Fibroblast of villous mesenchyme (primary cell): Measurements from ENCODE around the gene C9. TPM values are rescaled to one million over a fixed set of nuclear protein-coding genes. Genes with fewer than 3 reads are reported as not detected.

Source experiments
- DNase-seq: peaks from one replicate; pipeline ENCODE4 v3.0.0-alpha.2; 2010; ENCODE audit warnings: low read depth
- H3K4me3 ChIP-seq: 2 replicates; pipeline ENCODE4 v1.5.1; 2011; ENCODE audit warnings: low read depth, mild to moderate bottlenecking, low read length
- total RNA-seq: library from RNA; depleted of rRNA; stranded (reverse); fragments of >200 nt; gene quantifications from 2 replicates; pipeline ENCODE4 v1.2.3, GENCODE V29; 2012
- TF ChIP-seq, protein P1 (sequence below): IDR thresholded peaks from 2 replicates; pipeline ENCODE4 v1.5.1; 2012; ENCODE audit warnings: low read depth, mild to moderate bottlenecking, low read length; ENCODE audit not compliant: insufficient read depth

The C9 gene
- total RNA-seq, 1 donor, result not detected

DNA sequence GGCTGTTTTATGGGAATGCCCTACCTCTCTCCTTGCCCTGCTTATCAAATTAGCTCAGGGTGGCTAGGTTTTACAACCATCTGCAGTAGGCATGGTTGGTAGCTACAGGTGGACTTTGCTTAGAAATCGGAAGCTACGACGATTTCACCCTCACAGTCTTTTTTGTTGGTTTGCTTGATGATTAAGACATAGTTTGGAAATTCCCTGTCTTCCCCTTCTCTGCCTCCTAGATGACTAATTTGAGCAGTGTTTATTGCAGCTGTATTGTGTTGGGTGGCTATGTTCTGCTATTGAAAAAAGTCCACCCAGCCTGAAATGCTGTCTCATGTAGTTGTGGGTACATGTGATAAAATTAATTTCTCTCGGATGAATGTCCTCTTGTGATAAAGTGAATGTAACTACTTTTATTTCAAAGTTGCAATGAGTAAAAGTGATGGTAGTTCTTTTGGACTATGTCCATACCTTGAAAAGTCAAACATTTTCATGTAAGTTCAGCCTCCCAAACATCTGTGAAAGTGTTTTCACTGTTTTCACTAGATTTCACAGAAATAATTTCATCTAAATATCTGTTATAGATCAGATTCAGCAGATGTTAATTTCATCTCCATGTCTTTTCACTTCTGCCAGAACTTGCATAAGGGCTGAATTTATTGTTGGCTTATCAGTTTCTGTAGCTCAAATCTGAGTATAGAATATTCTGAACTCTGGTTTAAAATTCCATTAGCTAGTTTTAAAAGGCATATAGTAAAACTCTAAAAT, 107.6 kb downstream of the C9 start:
- peak; percentile 72 for DNase-seq
- peak overlapping the region; percentile 21 for H3K4me3 ChIP-seq
- TF ChIP-seq, protein P1, sequence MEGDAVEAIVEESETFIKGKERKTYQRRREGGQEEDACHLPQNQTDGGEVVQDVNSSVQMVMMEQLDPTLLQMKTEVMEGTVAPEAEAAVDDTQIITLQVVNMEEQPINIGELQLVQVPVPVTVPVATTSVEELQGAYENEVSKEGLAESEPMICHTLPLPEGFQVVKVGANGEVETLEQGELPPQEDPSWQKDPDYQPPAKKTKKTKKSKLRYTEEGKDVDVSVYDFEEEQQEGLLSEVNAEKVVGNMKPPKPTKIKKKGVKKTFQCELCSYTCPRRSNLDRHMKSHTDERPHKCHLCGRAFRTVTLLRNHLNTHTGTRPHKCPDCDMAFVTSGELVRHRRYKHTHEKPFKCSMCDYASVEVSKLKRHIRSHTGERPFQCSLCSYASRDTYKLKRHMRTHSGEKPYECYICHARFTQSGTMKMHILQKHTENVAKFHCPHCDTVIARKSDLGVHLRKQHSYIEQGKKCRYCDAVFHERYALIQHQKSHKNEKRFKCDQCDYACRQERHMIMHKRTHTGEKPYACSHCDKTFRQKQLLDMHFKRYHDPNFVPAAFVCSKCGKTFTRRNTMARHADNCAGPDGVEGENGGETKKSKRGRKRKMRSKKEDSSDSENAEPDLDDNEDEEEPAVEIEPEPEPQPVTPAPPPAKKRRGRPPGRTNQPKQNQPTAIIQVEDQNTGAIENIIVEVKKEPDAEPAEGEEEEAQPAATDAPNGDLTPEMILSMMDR, result no peak

DNA sequence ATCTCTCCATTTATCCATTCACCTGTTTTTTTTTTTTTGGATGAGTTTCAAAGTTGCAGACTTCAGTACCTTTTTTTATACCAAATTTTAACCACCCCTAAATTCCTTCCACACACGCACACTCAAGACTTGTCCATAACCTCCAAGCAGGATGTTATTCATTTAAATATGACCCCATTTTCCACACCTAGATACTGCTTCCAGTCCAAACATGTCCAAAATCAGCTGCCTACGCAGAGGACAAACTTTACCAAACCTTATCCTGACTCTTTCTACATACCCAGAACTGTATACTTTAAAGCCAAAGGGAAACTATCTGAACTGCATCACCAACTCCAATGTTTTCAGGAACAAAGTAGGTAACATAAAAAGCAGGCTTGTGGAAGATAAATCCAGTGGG, 108.9 kb downstream of the C9 start:
- TF ChIP-seq, protein P1, result no peak
- no peak for DNase-seq
- no peak overlapping the region for H3K4me3 ChIP-seq

DNA sequence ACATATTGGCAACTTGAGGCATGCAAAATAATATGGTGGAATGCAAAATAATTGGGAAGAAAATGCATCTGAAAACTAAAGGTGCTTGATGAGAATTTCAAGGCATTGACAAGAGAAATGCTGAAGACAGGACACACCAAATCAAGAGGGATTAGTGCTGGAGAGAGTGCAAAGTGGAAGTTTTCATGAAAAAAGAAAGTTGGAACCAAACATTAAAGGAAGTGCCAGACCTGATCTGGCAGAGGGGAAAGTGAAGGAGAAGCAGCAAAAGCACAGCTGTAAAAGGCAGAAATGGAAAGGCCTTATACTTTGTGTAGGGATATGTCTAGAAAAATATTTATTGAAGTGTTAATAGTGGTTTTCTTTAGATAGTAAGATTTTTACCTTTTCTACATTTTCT, 109.6 kb downstream of the C9 start:
- H3K4me3 ChIP-seq, result no peak overlapping the region
- TF ChIP-seq, protein P1, result no peak
- no peak for DNase-seq

DNA sequence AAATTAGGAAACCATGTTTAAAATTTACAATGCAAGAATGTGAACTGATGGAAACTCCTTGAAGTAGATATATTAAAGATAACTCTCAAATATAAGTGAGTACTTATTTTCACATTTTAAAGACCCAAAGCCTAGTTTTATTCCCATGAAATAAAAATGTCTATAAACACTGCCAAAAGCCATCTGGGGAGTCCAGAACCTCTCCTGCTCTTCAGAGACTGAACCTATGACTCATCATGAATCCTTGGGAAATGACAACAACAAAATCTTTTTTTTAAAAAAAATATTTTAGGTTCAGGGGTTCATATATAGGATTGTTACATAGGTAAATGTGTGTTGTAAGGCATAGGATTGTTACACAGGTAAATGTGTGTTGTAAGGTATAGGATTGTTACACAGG, 111.1 kb downstream of the C9 start:
- TF ChIP-seq, protein P1, result no peak
- no peak overlapping the region for H3K4me3 ChIP-seq
- DNase-seq, result peak; percentile 55

DNA sequence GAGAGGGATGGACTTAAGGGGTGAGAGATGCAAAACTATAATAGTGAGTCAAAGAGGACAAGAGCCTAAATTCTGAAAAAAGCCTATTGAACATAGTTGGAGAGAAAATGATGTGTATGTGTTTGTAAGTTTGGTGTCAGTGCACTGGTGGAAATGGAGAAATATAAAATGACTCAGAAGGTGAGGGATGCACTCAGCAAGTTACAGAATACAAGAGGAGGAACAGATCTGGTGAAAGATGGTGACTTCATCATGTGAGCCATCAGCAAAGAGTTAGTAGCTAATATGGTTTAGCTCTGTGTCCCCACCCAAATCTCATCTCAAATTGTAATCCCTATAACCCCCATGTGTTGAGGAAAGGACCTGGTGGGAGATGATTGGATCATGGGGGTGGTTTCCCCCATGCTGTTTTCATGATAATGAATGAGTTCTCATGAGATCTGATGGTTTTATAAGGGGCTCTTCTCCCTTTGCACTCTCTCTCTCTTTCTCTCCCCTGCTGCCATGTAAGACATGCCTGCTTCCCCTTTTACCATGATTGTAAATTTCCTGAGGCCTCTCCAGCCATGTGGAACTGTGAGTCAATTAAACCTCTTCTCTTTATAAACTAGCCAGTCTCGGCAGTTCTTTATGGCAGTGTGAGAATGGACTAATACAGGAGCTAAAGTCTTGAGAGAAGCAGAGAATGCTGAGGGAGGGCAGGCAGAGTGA, 114.6 kb downstream of the C9 start:
- DNase-seq, result no peak
- no peak overlapping the region for H3K4me3 ChIP-seq
- TF ChIP-seq, protein P1, result no peak

DNA sequence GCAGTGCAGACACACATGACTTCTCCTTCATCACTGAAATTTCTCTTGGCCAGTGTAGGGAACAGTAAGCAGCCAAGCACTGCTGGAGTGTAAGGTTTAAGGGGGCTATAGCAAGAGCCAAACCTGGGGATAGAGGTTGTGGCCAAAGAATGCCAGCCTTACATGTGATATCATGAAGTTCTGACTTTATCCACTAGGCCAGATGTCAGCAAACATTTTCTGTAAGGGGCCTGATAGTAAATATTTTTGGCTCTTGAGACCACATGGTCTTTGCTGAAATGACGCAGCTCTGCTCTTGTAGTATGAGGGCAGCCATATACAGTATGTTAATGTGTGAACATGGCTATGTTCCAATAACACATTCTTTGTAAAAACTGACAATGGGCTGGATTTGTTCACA, 115.2 kb downstream of the C9 start:
- no peak for DNase-seq
- no peak overlapping the region for H3K4me3 ChIP-seq
- TF ChIP-seq, protein P1, result no peak
